K562 treated with DMSO at 1 percent for 4 hours (cell line): ENCODE data around the gene LRIG1. TPM values are rescaled to one million over a fixed set of nuclear protein-coding genes. Genes with fewer than 3 reads are reported as not detected.

Experiments
- total RNA-seq: library from RNA; unstranded; fragments of 300-600 nt; gene quantifications from 2 replicates; pipeline ENCODE4 v1.2.3, GENCODE V29; 2022; ENCODE audit not compliant: insufficient read depth

LRIG1 gene, protein sequence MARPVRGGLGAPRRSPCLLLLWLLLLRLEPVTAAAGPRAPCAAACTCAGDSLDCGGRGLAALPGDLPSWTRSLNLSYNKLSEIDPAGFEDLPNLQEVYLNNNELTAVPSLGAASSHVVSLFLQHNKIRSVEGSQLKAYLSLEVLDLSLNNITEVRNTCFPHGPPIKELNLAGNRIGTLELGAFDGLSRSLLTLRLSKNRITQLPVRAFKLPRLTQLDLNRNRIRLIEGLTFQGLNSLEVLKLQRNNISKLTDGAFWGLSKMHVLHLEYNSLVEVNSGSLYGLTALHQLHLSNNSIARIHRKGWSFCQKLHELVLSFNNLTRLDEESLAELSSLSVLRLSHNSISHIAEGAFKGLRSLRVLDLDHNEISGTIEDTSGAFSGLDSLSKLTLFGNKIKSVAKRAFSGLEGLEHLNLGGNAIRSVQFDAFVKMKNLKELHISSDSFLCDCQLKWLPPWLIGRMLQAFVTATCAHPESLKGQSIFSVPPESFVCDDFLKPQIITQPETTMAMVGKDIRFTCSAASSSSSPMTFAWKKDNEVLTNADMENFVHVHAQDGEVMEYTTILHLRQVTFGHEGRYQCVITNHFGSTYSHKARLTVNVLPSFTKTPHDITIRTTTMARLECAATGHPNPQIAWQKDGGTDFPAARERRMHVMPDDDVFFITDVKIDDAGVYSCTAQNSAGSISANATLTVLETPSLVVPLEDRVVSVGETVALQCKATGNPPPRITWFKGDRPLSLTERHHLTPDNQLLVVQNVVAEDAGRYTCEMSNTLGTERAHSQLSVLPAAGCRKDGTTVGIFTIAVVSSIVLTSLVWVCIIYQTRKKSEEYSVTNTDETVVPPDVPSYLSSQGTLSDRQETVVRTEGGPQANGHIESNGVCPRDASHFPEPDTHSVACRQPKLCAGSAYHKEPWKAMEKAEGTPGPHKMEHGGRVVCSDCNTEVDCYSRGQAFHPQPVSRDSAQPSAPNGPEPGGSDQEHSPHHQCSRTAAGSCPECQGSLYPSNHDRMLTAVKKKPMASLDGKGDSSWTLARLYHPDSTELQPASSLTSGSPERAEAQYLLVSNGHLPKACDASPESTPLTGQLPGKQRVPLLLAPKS
- total RNA-seq: 0.32 and 0.51 TPM in 2 replicates

DNA sequence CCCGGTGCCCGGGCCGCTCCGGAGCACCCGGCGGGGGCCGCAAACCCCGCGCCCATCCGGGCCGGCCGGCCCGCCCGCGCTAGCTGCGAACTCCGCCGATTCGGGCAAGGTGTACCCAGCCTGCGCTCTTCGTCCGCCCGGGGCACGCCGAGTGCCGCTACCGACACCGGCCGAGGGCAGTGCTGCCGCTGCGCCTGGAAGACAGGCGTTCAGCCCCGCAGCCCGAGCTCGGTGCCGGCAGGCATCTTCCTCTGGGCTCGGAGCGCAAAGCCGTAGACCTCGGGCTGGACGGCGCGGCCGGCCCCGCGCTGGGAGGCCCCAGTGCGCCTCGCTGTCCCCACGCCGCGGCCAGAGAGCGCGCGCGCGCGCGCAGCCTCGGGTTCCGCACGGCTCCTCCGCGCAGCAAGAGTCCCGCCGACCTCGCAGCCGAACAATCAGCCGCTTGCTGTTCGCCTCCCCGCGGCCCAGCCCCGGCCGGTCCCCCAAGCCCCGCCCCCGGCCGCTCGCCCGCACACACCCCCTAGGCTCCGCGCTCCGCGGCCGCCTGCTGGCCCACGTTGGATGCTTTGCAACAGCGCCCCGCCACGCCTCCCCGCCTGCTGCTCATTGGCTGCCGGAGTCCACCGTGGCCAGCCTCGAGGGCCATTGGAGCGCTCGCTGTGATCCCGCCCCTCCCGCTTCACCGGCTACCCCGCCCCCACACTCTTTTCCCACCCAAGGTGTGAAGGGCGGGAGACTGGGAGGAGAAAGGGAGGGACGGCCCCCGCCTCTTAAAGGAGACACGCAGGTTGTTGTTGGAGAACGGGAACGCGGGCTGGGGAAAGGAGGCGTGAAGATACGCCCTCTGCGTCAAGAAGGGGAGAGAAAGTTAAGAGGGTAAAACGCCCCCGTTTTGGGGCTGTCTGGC, at the start of gene LRIG1:
TSS of gene LRIG1 (minus strand) at position 447 of the 907 bp plus-strand sequence. CDS start 615 bp downstream, outside the sequence.

